HEK293T (cell line): ENCODE measurements around the gene IFT27.

ENCODE experiments used
- CTCF ChIA-PET: fragments of 350-600 bp; formaldehyde crosslinking; extraction: SDS; loops from one replicate; lab custom pipeline; 2021; ENCODE audit warnings: antibody characterized with exemption, inconsistent platforms; lab: Yijun Ruan, JAX
- POLR2A ChIA-PET: fragments of 350-600 bp; formaldehyde crosslinking; extraction: SDS; loops from one replicate; lab custom pipeline; 2020; ENCODE audit warnings: antibody characterized with exemption, inconsistent platforms; lab: Yijun Ruan, JAX
- DNase-seq: peaks from one replicate; pipeline ENCODE4 v3.0.0; 2012; ENCODE audit warnings: mixed read lengths; ENCODE audit errors: extremely low spot score
- ARNT ChIP-seq: fragments of 450-650 bp; IDR thresholded peaks from 2 replicates; pipeline ENCODE4 v1.6.1; 2017; ENCODE audit warnings: mild to moderate bottlenecking
- BHLHE40 ChIP-seq: fragments of 450-650 bp; IDR thresholded peaks from 2 replicates; pipeline ENCODE4 v1.6.1; 2016; ENCODE audit warnings: mild to moderate bottlenecking, moderate library complexity, borderline replicate concordance
- CTBP1 ChIP-seq: fragments of 450-650 bp; IDR thresholded peaks from 2 replicates; pipeline ENCODE4 v1.6.1; 2016; ENCODE audit warnings: borderline replicate concordance
- ELF4 ChIP-seq: fragments of 450-650 bp; IDR thresholded peaks from 2 replicates; pipeline ENCODE4 v1.6.1; 2017; ENCODE audit warnings: antibody characterized with exemption
- FOXA1 ChIP-seq: fragments of 450-650 bp; IDR thresholded peaks from 2 replicates; pipeline ENCODE4 v1.6.1; 2016; ENCODE audit warnings: mild to moderate bottlenecking
- FOXK2 ChIP-seq: fragments of 450-650 bp; IDR thresholded peaks from 2 replicates; pipeline ENCODE4 v1.6.1; 2016; ENCODE audit warnings: mild to moderate bottlenecking
- FOXM1 ChIP-seq: fragments of 450-650 bp; IDR thresholded peaks from 2 replicates; pipeline ENCODE4 v1.6.1; 2017; ENCODE audit warnings: mild to moderate bottlenecking, borderline replicate concordance
- HDGF ChIP-seq: fragments of 450-650 bp; IDR thresholded peaks from 2 replicates; pipeline ENCODE4 v1.6.1; 2017; ENCODE audit warnings: antibody characterized with exemption, borderline replicate concordance
- L3MBTL2 ChIP-seq: fragments of 450-650 bp; conservative IDR thresholded peaks from 2 replicates; pipeline ENCODE4 v1.6.1; 2016; ENCODE audit warnings: mild to moderate bottlenecking
- LEF1 ChIP-seq: fragments of 450-650 bp; IDR thresholded peaks from 2 replicates; pipeline ENCODE4 v1.6.1; 2017; ENCODE audit warnings: mild to moderate bottlenecking, borderline replicate concordance
- NFRKB ChIP-seq: fragments of 450-650 bp; IDR thresholded peaks from 2 replicates; pipeline ENCODE4 v1.6.1; 2016; ENCODE audit warnings: mild to moderate bottlenecking, moderate library complexity
- PKNOX1 ChIP-seq: fragments of 450-650 bp; IDR thresholded peaks from 2 replicates; pipeline ENCODE4 v1.6.1; 2016
- SP1 ChIP-seq: fragments of 450-650 bp; IDR thresholded peaks from 2 replicates; pipeline ENCODE4 v1.6.1; 2017
- SUZ12 ChIP-seq: fragments of 450-650 bp; IDR thresholded peaks from 2 replicates; pipeline ENCODE4 v1.6.1; 2016; ENCODE audit warnings: mild to moderate bottlenecking
- TARDBP ChIP-seq: fragments of 450-650 bp; IDR thresholded peaks from 2 replicates; pipeline ENCODE4 v1.6.1; 2016
- ZNF384 ChIP-seq: fragments of 450-650 bp; IDR thresholded peaks from 2 replicates; pipeline ENCODE4 v1.6.1; 2016

The IFT27 gene

GRCh38 chr22:36727110-36727509 is 48.8 kb downstream of the IFT27 start:
- ChIA-PET CTCF (no interaction called here), POLR2A (no interaction called here)
- TF ChIP-seq ARNT = no peak
- no peak for TF ChIP-seq NFRKB
- no peak for TF ChIP-seq LEF1
- no peak for TF ChIP-seq FOXA1
- no peak for TF ChIP-seq SP1
- TF ChIP-seq TARDBP = no peak
- TF ChIP-seq L3MBTL2 = no peak
- TF ChIP-seq CTBP1 = no peak
- TF ChIP-seq SUZ12 = no peak
- TF ChIP-seq ZNF384 = no peak
- TF ChIP-seq PKNOX1 = no peak
- no peak for TF ChIP-seq FOXK2
- TF ChIP-seq BHLHE40 = no peak
- TF ChIP-seq ELF4 = no peak
- no peak for TF ChIP-seq HDGF
- no peak for TF ChIP-seq FOXM1
- DNase-seq = no peak

GRCh38 chr22:36726007-36726380 is 49.9 kb downstream of the IFT27 start:
- TF ChIP-seq BHLHE40 (no peak), SP1 (no peak), SUZ12 (no peak), L3MBTL2 (no peak), ELF4 (no peak), PKNOX1 (no peak), TARDBP (no peak), ARNT (no peak), LEF1 (no peak), FOXK2 (no peak), NFRKB (no peak), FOXA1 (no peak), FOXM1 (no peak)
- POLR2A ChIA-PET = no interaction called here
- no peak for DNase-seq
- CTCF ChIA-PET = no interaction called here

GRCh38 chr22:36725366-36726006 is 50.4 kb downstream of the IFT27 start:
- ChIA-PET CTCF (no interaction called here), POLR2A (no interaction called here)
- no peak for DNase-seq
- TF ChIP-seq CTBP1 (no peak), HDGF (no peak), LEF1 (no peak), TARDBP (no peak), FOXM1 (no peak), NFRKB (no peak), BHLHE40 (no peak), PKNOX1 (no peak), SP1 (no peak), FOXA1 (no peak), ZNF384 (no peak), L3MBTL2 (no peak), FOXK2 (no peak), ELF4 (no peak), SUZ12 (no peak), ARNT (no peak)

GRCh38 chr22:36724836-36725235 is 51.1 kb downstream of the IFT27 start:
- TF ChIP-seq FOXA1 (no peak), ARNT (no peak), HDGF (no peak), TARDBP (no peak), ZNF384 (no peak), CTBP1 (no peak)
- POLR2A ChIA-PET = no interaction called here
- no peak for DNase-seq
- CTCF ChIA-PET = interaction anchor here (1.0 kb wide), 1 partner anchor 57 kb away, joined by 3 read pairs; no protein-coding TSS in a partner anchor

GRCh38 chr22:36722055-36722454 is 53.9 kb downstream of the IFT27 start:
- CTCF ChIA-PET = no interaction called here
- no peak for TF ChIP-seq FOXK2
- no peak for TF ChIP-seq HDGF
- no peak for TF ChIP-seq ZNF384
- TF ChIP-seq ARNT = no peak
- TF ChIP-seq SP1 = no peak
- TF ChIP-seq SUZ12 = no peak
- DNase-seq = no peak
- POLR2A ChIA-PET = interaction anchor here (1.5 kb wide), 1 partner anchor 54 kb away, joined by 3 read pairs; the partner anchor contains the start of gene IFT27

GRCh38 chr22:36715647-36716046 is 60.3 kb downstream of the IFT27 start:
- ChIA-PET POLR2A (no interaction called here), CTCF (no interaction called here)
- DNase-seq = no peak
- TF ChIP-seq NFRKB (no peak), ZNF384 (no peak), TARDBP (no peak), ELF4 (no peak), FOXM1 (no peak), SUZ12 (no peak)
